IMR-90 (cell line): ENCODE data around the gene INHBC. TPM values are rescaled to one million over a fixed set of nuclear protein-coding genes. Genes with fewer than 3 reads are reported as not detected.

Source experiments
- ATAC-seq: fragments of 200-7000 bp; cut with Tn5 transposase; 2 replicates; pipeline ENCODE4 v1.9.1; 2020; ENCODE audit warnings: low read depth, mild to moderate bottlenecking, moderate library complexity
- BruUV-seq: library from RNA; stranded (reverse); fragments of 400-500 nt; replicated peaks from 2 replicates; lab custom pipeline; 2021; lab: Mats Ljungman, UMichigan
- CTCF ChIA-PET: fragments of 300-600 bp; formaldehyde crosslinking; extraction: SDS; loops from one replicate; lab custom pipeline; 2021; ENCODE audit warnings: antibody characterized with exemption; lab: Yijun Ruan, JAX
- POLR2A ChIA-PET: fragments of 300-600 bp; sonication (Branson Sonifier 250); formaldehyde crosslinking; loops from one replicate; lab custom pipeline; 2022; ENCODE audit warnings: antibody characterized with exemption; ENCODE audit not compliant: unreplicated experiment; lab: Charles Lee
- DNase-seq: peaks from one replicate; pipeline ENCODE4 v3.0.0; 2013
- H2AFZ ChIP-seq: replicated peaks from 2 replicates; pipeline ENCODE3; 2013; ENCODE audit warnings: low read length, mild to moderate bottlenecking; ENCODE audit not compliant: poor library complexity
- H2AK5ac ChIP-seq: 2 replicates; pipeline ENCODE4 v1.6.1; 2013; ENCODE audit warnings: low read depth, low read length, inconsistent platforms
- H2AK9ac ChIP-seq: replicated peaks from 2 replicates; pipeline ENCODE3; 2013; ENCODE audit warnings: mild to moderate bottlenecking, low read depth, low read length, moderate library complexity; ENCODE audit not compliant: poor library complexity
- H2BK120ac ChIP-seq: 2 replicates; pipeline ENCODE4 v1.6.1; 2013; ENCODE audit warnings: low read depth, low read length, inconsistent platforms
- H2BK15ac ChIP-seq: 3 replicates; pipeline ENCODE4 v1.6.1; 2013; ENCODE audit warnings: low read depth, low read length, inconsistent platforms
- H2BK20ac ChIP-seq: 2 replicates; pipeline ENCODE4 v1.6.1; 2013; ENCODE audit warnings: low read depth, mild to moderate bottlenecking, inconsistent platforms, low read length, moderate library complexity
- H2BK5ac ChIP-seq: 2 replicates; pipeline ENCODE4 v1.6.1; 2013; ENCODE audit warnings: mild to moderate bottlenecking, low read depth, low read length, inconsistent platforms; ENCODE audit not compliant: poor library complexity, severe bottlenecking
- H3K14ac ChIP-seq: replicated peaks from 2 replicates; pipeline ENCODE4 v1.6.1; 2013; ENCODE audit warnings: low read depth, low read length, inconsistent platforms
- H3K18ac ChIP-seq: 2 replicates; pipeline ENCODE4 v1.6.1; 2013; ENCODE audit warnings: low read depth, low read length, control low read depth
- H3K23ac ChIP-seq: 2 replicates; pipeline ENCODE4 v1.6.1; 2013; ENCODE audit warnings: low read depth, low read length, inconsistent platforms
- H3K27ac ChIP-seq: 2 replicates; pipeline ENCODE4 v1.5.1; 2013; ENCODE audit warnings: mild to moderate bottlenecking, control low read depth, low read length; ENCODE audit not compliant: insufficient read depth
- H3K27me3 ChIP-seq: 2 replicates; pipeline ENCODE4 v1.6.1; 2013; ENCODE audit warnings: low read length; ENCODE audit not compliant: control insufficient read depth, insufficient read depth
- H3K36me3 ChIP-seq: 2 replicates; pipeline ENCODE4 v1.6.1; 2013; ENCODE audit warnings: low read length, mixed read lengths; ENCODE audit not compliant: control insufficient read depth, insufficient read depth
- H3K4ac ChIP-seq: 2 replicates; pipeline ENCODE4 v1.6.1; 2013; ENCODE audit warnings: low read depth, low read length, inconsistent platforms
- H3K4me1 ChIP-seq: 2 replicates; pipeline ENCODE4 v1.6.1; 2013; ENCODE audit warnings: low read length, mixed read lengths; ENCODE audit not compliant: control insufficient read depth, insufficient read depth
- H3K4me2 ChIP-seq: 2 replicates; pipeline ENCODE4 v1.6.1; 2013; ENCODE audit warnings: low read depth, mild to moderate bottlenecking, control low read depth, low read length, moderate library complexity
- H3K4me3 ChIP-seq: 2 replicates; pipeline ENCODE4 v1.5.1; 2013; ENCODE audit warnings: low read depth, mild to moderate bottlenecking, control low read depth, low read length, moderate library complexity; ENCODE audit not compliant: insufficient read depth
- H3K56ac ChIP-seq: 2 replicates; pipeline ENCODE4 v1.6.1; 2013; ENCODE audit warnings: low read length, inconsistent platforms; ENCODE audit not compliant: insufficient read depth; ENCODE audit errors: extremely low read depth
- H3K79me1 ChIP-seq, 2 experiments: 2 replicates each; pipeline ENCODE4 v1.6.1; 2013; ENCODE audit warnings: low read length in 2 of 2, inconsistent platforms in 1 of 2, low read depth in 1 of 2
- H3K9ac ChIP-seq: 2 replicates; pipeline ENCODE4 v1.6.1; 2013; ENCODE audit warnings: low read depth, low read length, control low read depth
- H3K9me1 ChIP-seq: 2 replicates; pipeline ENCODE4 v1.6.1; 2013; ENCODE audit warnings: low read length, inconsistent platforms; ENCODE audit not compliant: insufficient read depth
- H3K9me3 ChIP-seq: 2 replicates; pipeline ENCODE4 v1.6.1; 2013; ENCODE audit warnings: low read length; ENCODE audit not compliant: control insufficient read depth, insufficient read depth
- H4K20me1 ChIP-seq: 2 replicates; pipeline ENCODE4 v1.6.1; 2013; ENCODE audit warnings: low read length, inconsistent platforms; ENCODE audit not compliant: insufficient read depth
- H4K5ac ChIP-seq: 2 replicates; pipeline ENCODE4 v1.6.1; 2013; ENCODE audit warnings: mild to moderate bottlenecking, low read depth, low read length, control low read depth
- H4K8ac ChIP-seq, 2 experiments: 2 replicates each; pipeline ENCODE4 v1.6.1; 2013; ENCODE audit warnings: low read depth in 2 of 2, low read length in 2 of 2, control low read depth in 1 of 2, inconsistent platforms in 1 of 2
- H4K91ac ChIP-seq: 2 replicates; pipeline ENCODE4 v1.6.1; 2013; ENCODE audit warnings: low read depth, low read length, inconsistent platforms; ENCODE audit not compliant: insufficient read depth
- CEBPB ChIP-seq: IDR thresholded peaks from 2 replicates; pipeline ENCODE4 v1.6.1; 2012; ENCODE audit warnings: low read depth, low read length, improper control_type of control experiment
- ELK1 ChIP-seq: fragments of 150-350 bp; IDR thresholded peaks from 2 replicates; pipeline ENCODE4 v1.6.1; 2016; ENCODE audit warnings: low read depth, mild to moderate bottlenecking, low read length, moderate library complexity, borderline replicate concordance
- MAFK ChIP-seq: IDR thresholded peaks from 2 replicates; pipeline ENCODE4 v1.6.1; 2012; ENCODE audit warnings: low read depth, low read length, improper control_type of control experiment
- RAD21 ChIP-seq: IDR thresholded peaks from 2 replicates; pipeline ENCODE4 v1.6.1; 2012; ENCODE audit warnings: low read length, improper control_type of control experiment
- RFX5 ChIP-seq: IDR thresholded peaks from 2 replicates; pipeline ENCODE4 v1.8.0; 2012; ENCODE audit warnings: low read depth, mild to moderate bottlenecking, low read length, moderate library complexity
- WGBS, 2 experiments: methylation state at CpG; one replicate each; pipeline versions ENCODE4 v1.1.5 to v1.1.7; 2013; ENCODE audit warnings: missing lambda C conversion rate in 2 of 2; ENCODE audit not compliant: insufficient read length in 1 of 2; ENCODE audit errors: extremely low coverage in 2 of 2; 5-methylcytosine and 5-hydroxymethylcytosine counted together
- dilution Hi-C: fragments of 300-500 bp; cut with HindIII; formaldehyde crosslinking; loops from one replicate; pipeline ENCODE4 v1.14.3; 2018; ENCODE audit warnings: low sequenced_read_pairs; ENCODE audit not compliant: unreplicated experiment
- in situ Hi-C: fragments of 300-500 bp; cut with MboI; formaldehyde crosslinking; loops from 3 replicates; pipeline ENCODE4 v1.14.3; 2019; ENCODE audit warnings: low sequenced_read_pairs, inconsistent platforms, mixed read lengths
- intact Hi-C: fragments of 100-400 bp; cut with micrococcal nuclease; formaldehyde crosslinking; loops from 2 replicates; pipeline ENCODE4 v1.10.0; 2022
- polyA plus RNA-seq, 3 experiments: library from polyadenylated mRNA; depleted of rRNA; stranded (reverse); fragments of >200 nt; gene quantifications; 2 replicates each; pipeline ENCODE4 v1.2.3, GENCODE V29; 2012; ENCODE audit warnings: low replicate concordance in 1 of 3
- total RNA-seq: library from RNA; depleted of rRNA; stranded (reverse); fragments of >200 nt; gene quantifications from 2 replicates; pipeline ENCODE4 v1.2.3, GENCODE V29; 2012
- TF ChIP-seq, protein P1 (sequence below): conservative IDR thresholded peaks from 2 replicates; pipeline ENCODE4 v1.5.1; 2012; ENCODE audit warnings: mild to moderate bottlenecking, low read depth, low read length, improper control_type of control experiment

The INHBC gene
- total and polyA plus RNA-seq, 2 of the 4 experiments (the other 2 are of a cell fraction) = 0.09 TPM; not detected in 1

GRCh38 chr12:57488402-57489156, 54.0 kb downstream of the INHBC start:
- peak overlapping the region; percentile 88 for H2BK5ac ChIP-seq
- POLR2A ChIA-PET = no interaction called here

More at GRCh38 chr12:57488402-57489156, 54.0 kb downstream of the INHBC start:
- H2AK9ac ChIP-seq = peak overlapping the region; percentile 100
- peak overlapping the region; percentile 75 to 93 for H4K8ac ChIP-seq
- peak overlapping the region; percentile 88 for H3K4me2 ChIP-seq
- peak overlapping the region; percentile 99 for H3K9ac ChIP-seq
- H3K36me3 ChIP-seq = peaks cover 29% of the 10 kb centered on the region
- peak overlapping the region; percentile 62; the same call in 1 of the 2 replicates for H3K18ac ChIP-seq
- WGBS, 2 experiments = 2% methylated on average over 4 of the region's 11 CpGs; no CpG with 5 or more reads in 1 of the 2 experiments
- peak overlapping the region; percentile 90 for H4K91ac ChIP-seq
- H3K23ac ChIP-seq = peak overlapping the region; percentile 99
- ATAC-seq = peak; percentile 33
- no peak for TF ChIP-seq ELK1
- no peak for TF ChIP-seq CEBPB
- no peak for TF ChIP-seq RAD21
- TF ChIP-seq, protein P1, sequence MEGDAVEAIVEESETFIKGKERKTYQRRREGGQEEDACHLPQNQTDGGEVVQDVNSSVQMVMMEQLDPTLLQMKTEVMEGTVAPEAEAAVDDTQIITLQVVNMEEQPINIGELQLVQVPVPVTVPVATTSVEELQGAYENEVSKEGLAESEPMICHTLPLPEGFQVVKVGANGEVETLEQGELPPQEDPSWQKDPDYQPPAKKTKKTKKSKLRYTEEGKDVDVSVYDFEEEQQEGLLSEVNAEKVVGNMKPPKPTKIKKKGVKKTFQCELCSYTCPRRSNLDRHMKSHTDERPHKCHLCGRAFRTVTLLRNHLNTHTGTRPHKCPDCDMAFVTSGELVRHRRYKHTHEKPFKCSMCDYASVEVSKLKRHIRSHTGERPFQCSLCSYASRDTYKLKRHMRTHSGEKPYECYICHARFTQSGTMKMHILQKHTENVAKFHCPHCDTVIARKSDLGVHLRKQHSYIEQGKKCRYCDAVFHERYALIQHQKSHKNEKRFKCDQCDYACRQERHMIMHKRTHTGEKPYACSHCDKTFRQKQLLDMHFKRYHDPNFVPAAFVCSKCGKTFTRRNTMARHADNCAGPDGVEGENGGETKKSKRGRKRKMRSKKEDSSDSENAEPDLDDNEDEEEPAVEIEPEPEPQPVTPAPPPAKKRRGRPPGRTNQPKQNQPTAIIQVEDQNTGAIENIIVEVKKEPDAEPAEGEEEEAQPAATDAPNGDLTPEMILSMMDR = no peak
- no peak for TF ChIP-seq MAFK
- TF ChIP-seq RFX5 = no peak
- dilution Hi-C loops = no loop called here
- H2BK120ac ChIP-seq = peak overlapping the region; percentile 48
- intact Hi-C loops = no loop called here
- peak overlapping the region; percentile 96 for H2AK5ac ChIP-seq
- H3K27me3 ChIP-seq = no peaks in the 10 kb centered on the region
- peak overlapping the region; percentile 17; the same call in 1 of the 2 replicates for H2BK20ac ChIP-seq
- DNase-seq = peak; percentile 35
- peak overlapping the region; percentile 69 for H4K5ac ChIP-seq
- peak overlapping the region; percentile 95 for H3K14ac ChIP-seq
- peak overlapping the region; percentile 89 for H3K4me3 ChIP-seq
- H3K4ac ChIP-seq = peak overlapping the region; percentile 95
- H3K56ac ChIP-seq = peak overlapping the region; percentile 92
- in situ Hi-C loops = no loop called here
- CTCF ChIA-PET = no interaction called here
- peaks cover 33 to 51% of the 10 kb centered on the region in 2 experiments for H3K79me1 ChIP-seq
- H2BK15ac ChIP-seq = peak overlapping the region; percentile 28; the same call in 1 of the 3 replicates
- peaks cover 7% of the 10 kb centered on the region for H3K4me1 ChIP-seq
- H3K27ac ChIP-seq = peak overlapping the region; percentile 96
- H3K9me3 ChIP-seq = no peaks in the 10 kb centered on the region
- peaks cover 15% of the 10 kb centered on the region for H3K9me1 ChIP-seq
- peak overlapping the region; percentile 97 for H2AFZ ChIP-seq
- BruUV-seq = TSS peak; percentile 48
- peaks cover 23% of the 10 kb centered on the region; the same call in 1 of the 2 replicates for H4K20me1 ChIP-seq
